ENCODE results near the gene CYRIA. TPM values are rescaled to one million over a fixed set of nuclear protein-coding genes. Genes with fewer than 3 reads are reported as not detected.
A peak's percentile ranks its signal among the peaks of the same experiment; 100 is the strongest.

The CYRIA gene
- total RNA-seq, 4 donors from 2014 or later = 0.42 to 5.1 (median 1.8) TPM

GRCh38 chr2:16664052-16664731 is 1.4 kb downstream of the CYRIA start:
- Histone ChIP-seq H3K9me3 (no peaks in the 10 kb centered on the region), H3K4me3 (peak overlapping the region in 3 of 4 donors; percentile 62 to 77 (median 65)), H3K4me1 (peaks cover 13 to 55% (median 29%) of the 10 kb centered on the region in 3 donors), H3K27ac (peak overlapping the region; percentile 42 to 90 (median 74)), H3K36me3 (no peaks in the 10 kb centered on the region), H3K27me3 (peaks cover 0 to 18% (median 0%) of the 10 kb centered on the region in 4 donors)
- peak in 1 of 4 donors; percentile 33 for TF ChIP-seq POLR2A (IDR thresholded peaks at IDR 0.05)
- TF ChIP-seq CTCF (IDR thresholded peaks at IDR 0.05) = no peak
- WGBS, 2 donors = 15 to 52% methylated on average over 4 to 6 of the region's 9 CpGs
- no peak for DNase-seq
- intact Hi-C loops (cut with DNase I) = no loop called here

GRCh38 chr2:16663121-16663905 is 2.3 kb downstream of the CYRIA start:
- no peak for DNase-seq

GRCh38 chr2:16661936-16662839 is 3.4 kb downstream of the CYRIA start:
- TF ChIP-seq POLR2A (IDR thresholded peaks at IDR 0.05) = no peak
- TF ChIP-seq CTCF (IDR thresholded peaks at IDR 0.05) = no peak
- no peak for DNase-seq

More at GRCh38 chr2:16663121-16663905, 2.3 kb downstream of the CYRIA start:
- 89 to 91% methylated on average over 4 of the region's 4 CpGs for WGBS, 2 donors
- H3K4me1 ChIP-seq = peaks cover 13 to 64% (median 37%) of the 10 kb centered on the region in 3 donors
- H3K36me3 ChIP-seq = no peaks in the 10 kb centered on the region
- peak overlapping the region in 3 of 4 donors; percentile 71 to 90 (median 78) for H3K27ac ChIP-seq
- peaks cover 0 to 18% (median 0%) of the 10 kb centered on the region in 4 donors for H3K27me3 ChIP-seq
- H3K9me3 ChIP-seq = no peaks in the 10 kb centered on the region
- H3K4me3 ChIP-seq = peak overlapping the region in 1 of 4 donors; percentile 77
- intact Hi-C loops (cut with DNase I) = no loop called here
- TF ChIP-seq POLR2A (IDR thresholded peaks at IDR 0.05) (no peak), CTCF (IDR thresholded peaks at IDR 0.05) (no peak)

GRCh38 chr2:16661526-16661925 is 4.1 kb downstream of the CYRIA start:
- TF ChIP-seq CTCF (IDR thresholded peaks at IDR 0.05) = no peak
- Histone ChIP-seq H3K4me3 (no peak overlapping the region), H3K9me3 (no peaks in the 10 kb centered on the region), H3K4me1 (peaks cover 13 to 79% (median 37%) of the 10 kb centered on the region in 3 donors), H3K27me3 (peaks cover 0 to 18% (median 0%) of the 10 kb centered on the region in 4 donors), H3K27ac (no peak overlapping the region), H3K36me3 (no peaks in the 10 kb centered on the region)
- 57 to 61% methylated on average over 4 of the region's 4 CpGs for WGBS, 2 donors
- intact Hi-C loops (cut with DNase I) = no loop called here
- no peak for DNase-seq

More at GRCh38 chr2:16661936-16662839, 3.4 kb downstream of the CYRIA start:
- WGBS, 2 donors = 56 to 72% methylated on average over 5 of the region's 5 CpGs
- H3K4me1 ChIP-seq = peaks cover 13 to 75% (median 37%) of the 10 kb centered on the region in 3 donors
- no peak overlapping the region for H3K27ac ChIP-seq
- intact Hi-C loops (cut with DNase I) = no loop called here
- peaks cover 0 to 18% (median 0%) of the 10 kb centered on the region in 4 donors for H3K27me3 ChIP-seq
- no peak overlapping the region for H3K4me3 ChIP-seq
- no peaks in the 10 kb centered on the region for H3K9me3 ChIP-seq
- no peaks in the 10 kb centered on the region for H3K36me3 ChIP-seq
